EH (cell line): Measurements from ENCODE around the gene PPIE.
"Not testable (repeated sequence)": the region's sequence is repeated elsewhere in the genome, so short reads cannot be mapped to it uniquely, and the experiment has no call there.

Experiments used
- DNase-seq: peaks from one replicate; pipeline ENCODE4 v3.0.0-alpha.2; 2015; ENCODE audit warnings: low read depth

Gene PPIE

DNA sequence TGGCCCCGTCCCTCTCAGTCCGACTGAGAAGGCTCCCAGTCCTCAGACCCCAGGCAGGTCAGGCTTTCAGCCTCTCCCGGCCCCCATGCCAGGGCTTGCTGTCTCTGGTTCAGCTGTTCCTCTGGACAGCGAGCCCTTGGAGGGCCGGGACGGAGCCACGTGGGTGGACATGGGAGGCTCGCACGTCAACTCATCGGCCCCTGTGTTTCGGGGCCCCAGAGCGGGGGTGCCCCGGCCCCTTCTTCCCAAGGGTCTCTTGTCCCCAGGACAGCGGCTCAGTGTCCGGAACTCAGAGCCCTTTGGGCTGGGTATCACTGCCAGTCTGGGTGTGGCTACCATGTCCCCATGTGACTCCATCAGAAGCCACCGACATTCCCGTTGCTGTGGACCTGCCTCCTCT lies 39.2 kb downstream of the PPIE start:
- DNase-seq, result not testable (repeated sequence)

DNA sequence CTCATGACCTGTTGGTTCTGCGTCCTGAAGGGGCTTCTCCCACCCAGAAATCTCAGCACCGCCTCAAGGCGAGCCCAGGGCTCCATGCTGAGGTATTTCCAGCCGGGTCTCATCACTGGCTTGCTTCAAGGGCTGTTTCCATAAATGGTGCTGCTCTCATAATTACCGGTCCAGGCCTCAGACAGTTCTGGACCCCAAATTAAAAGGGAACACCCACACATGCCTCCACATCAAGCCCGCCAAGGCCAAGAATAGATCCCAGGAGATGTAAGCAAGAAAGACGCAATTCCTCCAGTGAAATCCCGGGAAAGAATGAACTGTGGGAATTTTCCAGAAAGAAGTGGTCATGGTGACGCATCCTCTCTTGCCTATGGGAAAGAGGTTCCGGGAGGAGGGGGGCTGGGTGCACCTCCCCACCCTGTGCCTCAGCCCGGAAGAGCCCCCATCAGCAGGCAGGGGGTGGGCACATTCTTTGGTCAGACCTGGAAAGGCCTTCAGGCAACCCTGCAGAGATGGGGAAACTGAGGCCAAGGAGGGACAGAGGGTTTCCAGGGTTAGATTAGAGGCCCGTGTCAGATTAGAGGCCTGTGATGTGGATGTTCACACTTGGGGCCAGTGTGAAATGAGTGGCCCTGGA lies 39.9 kb downstream of the PPIE start:
- peak; percentile 4 for DNase-seq

DNA sequence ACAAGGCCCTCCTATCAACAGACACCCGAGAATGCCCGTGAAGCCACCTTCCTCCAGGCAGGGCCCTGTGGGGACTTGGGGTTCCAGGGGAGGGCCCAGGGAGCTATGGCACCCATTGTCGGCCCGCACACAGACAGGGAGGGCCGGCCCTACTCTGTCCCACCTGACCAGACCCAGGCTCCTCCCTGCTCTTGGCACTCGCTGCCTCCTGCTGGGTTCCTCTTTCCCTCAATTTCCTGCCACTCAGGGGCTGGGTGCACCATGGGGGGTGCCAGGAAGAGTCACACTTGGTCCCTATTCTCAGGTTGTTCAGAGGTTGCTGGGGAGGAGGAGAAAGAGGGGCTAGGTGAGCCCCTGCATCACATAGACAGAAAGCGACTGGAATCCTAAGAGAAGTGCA lies 40.5 kb downstream of the PPIE start:
- DNase-seq, result no peak

GRCh38 chr1:39779821-39780220 lies 41.1 kb downstream of the PPIE start:
- no peak for DNase-seq

- DNase-seq, result no peak
Measured at GRCh38 chr1:39781349-39781715, 42.6 kb downstream of the PPIE start.

DNA sequence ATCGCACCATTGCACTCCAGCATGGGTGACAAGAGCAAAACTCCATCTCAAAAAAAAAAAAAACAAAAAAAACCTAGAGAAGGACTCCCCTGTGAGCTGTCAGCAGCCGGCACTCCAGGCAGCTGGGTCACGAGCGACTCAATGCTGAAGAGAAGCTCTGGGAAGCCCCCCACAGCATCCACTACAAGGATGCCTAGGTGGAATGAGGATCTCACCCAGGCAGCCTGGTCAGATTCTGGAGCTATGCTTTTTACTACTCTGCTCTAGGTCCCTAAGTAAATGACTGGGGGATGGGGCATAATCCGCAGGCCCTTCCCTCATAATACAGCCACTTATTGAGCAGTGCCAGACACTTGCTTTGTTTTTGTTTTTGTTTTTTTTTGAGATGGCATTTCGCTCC lies 43.4 kb downstream of the PPIE start:
- DNase-seq, result no peak

GRCh38 chr1:39782685-39783084 lies 44.0 kb downstream of the PPIE start:
- not testable (repeated sequence) for DNase-seq

- DNase-seq, result not testable (repeated sequence)
Measured at GRCh38 chr1:39786303-39787107, 47.8 kb downstream of the PPIE start.

- not testable (repeated sequence) for DNase-seq
Measured at GRCh38 chr1:39787108-39787375, 48.4 kb downstream of the PPIE start.

DNA sequence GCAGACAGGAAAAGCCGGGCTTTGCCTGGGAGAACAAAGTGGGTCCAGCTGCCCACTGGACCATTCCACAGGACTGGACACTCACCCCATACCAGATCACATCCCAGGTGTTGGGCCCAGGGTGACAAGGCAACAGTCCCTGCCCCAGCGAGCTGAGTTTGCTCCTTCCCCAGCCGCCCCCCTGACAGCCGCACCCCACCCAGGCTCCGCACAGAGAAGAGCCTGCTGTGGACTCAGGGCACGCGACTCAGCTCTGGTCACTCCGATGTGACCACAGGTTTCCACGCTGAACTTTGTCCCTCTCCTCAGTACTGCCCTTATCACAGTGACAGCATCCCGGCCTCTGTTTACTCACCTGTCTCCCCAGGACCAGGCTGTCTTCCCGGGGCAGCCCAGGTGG lies 48.8 kb downstream of the PPIE start:
- no peak for DNase-seq

DNA sequence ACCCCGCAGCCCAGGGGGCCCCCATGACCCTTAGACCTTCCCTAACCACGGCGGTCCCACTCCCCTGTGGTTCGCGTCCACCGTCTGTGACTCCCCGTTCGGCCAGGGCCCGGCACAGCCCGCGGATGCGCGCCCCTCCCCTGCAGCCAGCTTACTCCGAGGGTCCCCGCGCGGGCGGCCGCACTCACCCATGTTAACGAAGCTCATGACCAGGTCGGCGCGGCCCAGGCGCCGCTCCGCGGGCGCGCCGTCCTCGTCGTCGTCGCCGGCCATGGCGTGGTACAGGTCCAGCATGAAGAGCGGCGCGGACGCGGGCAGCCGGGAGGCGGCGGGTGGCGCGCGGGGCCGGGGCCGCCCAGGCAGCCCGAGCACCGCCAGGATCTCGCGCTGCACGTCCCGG lies 49.3 kb downstream of the PPIE start:
- not testable (repeated sequence) for DNase-seq

DNA sequence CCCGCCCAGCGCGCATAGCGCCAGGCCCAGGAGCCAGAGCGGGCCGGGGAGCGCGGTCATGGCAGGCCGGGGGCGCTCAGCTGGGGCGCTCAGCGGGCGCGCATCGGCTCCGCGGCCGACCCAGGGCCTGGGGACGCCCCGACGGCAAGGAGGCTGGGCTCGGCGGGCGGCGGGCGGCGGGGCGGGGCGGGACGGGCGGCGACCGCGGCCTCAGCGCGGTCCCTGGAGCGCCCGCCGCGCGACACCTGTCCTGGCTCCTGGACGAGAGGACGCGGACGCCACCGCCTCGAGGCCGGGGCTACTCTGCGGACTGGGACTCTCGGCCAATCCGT lies 49.7 kb downstream of the PPIE start:
- DNase-seq, result no peak

DNA sequence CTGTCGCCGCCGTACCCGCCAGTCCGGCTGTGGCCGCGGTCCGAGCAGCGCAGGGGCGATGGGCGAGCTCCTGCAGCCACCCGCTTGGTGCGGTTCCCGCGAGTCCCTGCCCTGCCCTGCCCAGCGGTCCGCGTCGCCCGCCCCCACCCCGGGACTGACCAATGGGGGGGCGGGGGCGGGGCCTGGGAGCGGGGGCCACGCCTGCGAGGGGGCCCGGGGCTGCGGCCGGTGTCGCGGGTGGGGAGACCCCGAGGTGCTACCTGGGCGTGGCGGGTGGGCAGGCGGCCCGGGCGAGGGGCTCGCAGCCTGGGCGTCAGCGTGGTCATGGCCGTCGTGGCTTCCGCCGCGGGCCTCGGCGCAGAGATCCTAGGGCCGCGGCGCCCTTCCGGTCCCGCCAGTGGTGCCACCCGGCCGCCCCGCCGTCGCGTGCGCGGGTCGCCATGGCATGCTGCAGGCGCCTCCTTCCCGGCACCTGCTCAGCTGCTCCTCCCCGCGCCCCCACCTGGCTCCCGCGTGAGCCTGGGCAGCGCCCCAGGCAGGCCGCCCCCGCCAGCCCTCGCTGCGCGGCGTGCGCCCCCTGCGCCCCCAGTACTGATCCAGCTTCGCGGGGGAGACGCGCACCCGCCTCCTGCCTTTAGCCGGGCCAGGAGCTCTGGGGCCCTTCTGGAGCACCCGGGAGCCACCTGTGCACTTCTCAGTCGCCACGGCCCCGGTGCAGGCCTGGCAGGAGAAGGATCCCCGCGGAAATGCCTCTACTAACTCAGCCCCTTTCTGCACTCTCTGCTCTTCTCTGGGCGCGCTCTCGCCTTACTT lies 50.3 kb downstream of the PPIE start, which contains the start of gene BMP8B:
Gene BMP8B, minus strand, starts transcription at position 108 of the 813 bp plus-strand sequence. CDS start 380 bp downstream, outside the sequence.
- peak; percentile 38 for DNase-seq

- DNase-seq, result no peak
Measured at GRCh38 chr1:39789571-39790110, 51.0 kb downstream of the PPIE start.

- DNase-seq, result no peak
Measured at GRCh38 chr1:39791838-39792237, 53.2 kb downstream of the PPIE start.

GRCh38 chr1:39795651-39796050 lies 57.0 kb downstream of the PPIE start:
- DNase-seq, result no peak

DNA sequence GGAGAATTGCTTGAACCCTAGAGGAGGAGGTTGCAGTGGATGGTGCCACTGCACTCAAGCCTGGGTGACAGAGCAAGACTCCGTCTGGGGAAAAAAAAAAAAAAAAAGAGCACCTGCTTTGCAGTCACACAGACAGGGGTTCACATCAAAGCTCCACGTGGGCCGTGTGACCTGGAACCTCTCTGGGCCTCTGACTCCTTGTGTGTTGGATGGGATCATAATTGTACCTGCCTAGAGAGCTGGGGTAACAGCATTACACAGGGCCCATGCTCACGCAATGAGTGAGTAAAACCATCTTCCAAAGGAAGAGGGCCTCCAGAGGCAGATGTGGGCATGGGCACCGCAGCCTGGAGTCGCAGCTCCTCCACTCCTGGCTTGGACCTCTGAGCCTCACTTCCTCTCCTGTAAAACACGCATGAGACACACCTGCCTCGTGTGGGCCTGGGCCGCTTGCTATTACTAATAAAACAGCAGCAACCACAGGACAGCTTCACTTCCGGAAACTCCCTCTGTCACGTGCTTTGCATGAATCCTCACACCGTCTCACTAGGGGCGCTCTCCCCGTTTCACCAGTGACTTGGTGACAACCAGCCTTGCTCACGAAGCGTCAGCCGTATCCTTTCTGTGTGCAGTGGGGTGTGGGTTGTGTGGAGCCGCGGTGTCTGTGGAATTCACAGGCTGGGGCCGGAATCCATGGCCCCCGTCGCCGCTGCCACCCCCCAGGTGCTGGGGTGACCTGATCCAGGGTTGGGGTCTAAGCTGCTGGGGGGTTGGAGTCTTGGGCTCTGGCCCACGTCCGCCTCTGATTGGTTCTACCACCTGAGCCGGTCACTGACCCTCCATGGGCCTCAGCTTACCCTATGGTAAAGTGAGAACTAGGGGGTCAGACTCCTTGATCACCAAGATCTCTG lies 60.4 kb downstream of the PPIE start:
- peak; percentile 72 for DNase-seq

GRCh38 chr1:39799770-39800470 lies 61.2 kb downstream of the PPIE start:
- peak; percentile 91 for DNase-seq

- no peak for DNase-seq
Measured at GRCh38 chr1:39800471-39800835, 61.8 kb downstream of the PPIE start.

DNA sequence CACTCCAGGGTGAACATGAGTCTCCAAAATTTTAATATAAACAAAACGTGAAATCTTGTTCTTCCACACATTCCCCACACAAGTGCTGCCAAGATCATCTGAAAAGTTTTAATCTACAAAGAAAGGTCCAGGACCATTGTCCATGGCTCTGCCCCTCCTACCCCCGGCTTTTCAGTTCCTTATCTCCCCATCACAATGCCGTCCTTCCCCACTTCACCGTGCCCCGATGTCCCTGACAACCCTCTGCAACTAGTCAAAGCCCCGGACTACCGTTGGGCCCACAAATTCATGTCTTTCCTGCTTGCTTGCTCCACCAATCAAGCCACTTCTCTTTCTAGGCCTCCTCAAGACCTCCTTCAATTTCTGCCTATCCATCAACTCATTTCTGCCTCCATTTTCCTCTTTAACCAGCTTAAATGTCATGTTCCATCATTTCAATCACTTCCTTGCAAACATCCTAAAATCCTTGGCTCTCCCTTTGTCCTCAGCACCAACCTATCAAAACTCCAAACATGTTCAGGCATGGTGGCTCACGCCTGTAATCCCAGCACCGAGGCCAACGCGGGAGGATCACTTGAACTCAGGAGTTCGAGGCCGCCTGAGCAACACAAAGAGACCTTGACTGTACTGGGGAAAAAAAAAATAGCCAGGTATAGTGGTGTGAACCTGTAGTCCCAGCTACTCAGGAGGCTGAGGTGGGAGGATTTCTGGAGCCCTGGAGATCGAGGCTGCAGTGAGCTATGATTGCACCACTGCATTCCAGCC lies 64.0 kb downstream of the PPIE start:
- no peak for DNase-seq
